ENCODE measurements around the gene PPP1R9B.

DNA sequence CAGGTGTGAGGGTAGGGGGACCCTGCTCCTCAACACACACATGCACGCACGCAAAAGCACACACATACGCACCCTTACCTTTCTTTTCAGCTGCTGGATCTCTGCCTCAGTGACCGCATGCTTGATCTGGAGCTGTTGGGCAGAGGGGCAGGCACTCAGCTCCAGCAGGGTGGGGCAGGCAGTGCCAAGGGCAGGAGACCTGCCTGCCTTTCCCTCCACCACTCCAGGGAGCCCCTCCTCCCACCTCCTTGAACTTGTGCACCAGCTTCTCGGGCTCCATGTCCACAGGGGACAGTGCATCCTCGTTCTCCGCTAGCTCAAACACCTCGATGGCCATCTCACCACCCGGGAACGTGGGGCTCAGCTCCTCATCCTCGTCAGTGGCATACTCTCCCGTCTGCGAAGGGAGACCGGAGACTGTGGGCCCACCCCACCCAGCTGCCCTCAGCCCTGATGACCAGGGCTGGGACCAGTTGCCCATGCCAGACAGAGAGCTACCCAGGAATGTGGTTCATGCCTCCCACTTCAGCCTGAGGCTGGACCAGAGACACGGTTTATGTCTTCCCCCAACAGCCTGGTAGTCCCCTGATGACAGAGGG lies 11.2 kb downstream of the PPP1R9B start:
- TF ChIP-seq ZNF8 (CRISPR knock-in tag; IDR thresholded peaks at IDR 0.05) (no peak), SNAI2 (CRISPR knock-in tag; IDR thresholded peaks at IDR 0.05) (no peak), TCF4 (CRISPR knock-in tag; IDR thresholded peaks at IDR 0.05; ENCODE audit: borderline replicate concordance) (no peak), ESRRG (CRISPR knock-in tag; IDR thresholded peaks at IDR 0.05) (no peak), ZC3H10 (CRISPR knock-in tag; IDR thresholded peaks at IDR 0.05) (no peak), ZFP30 (CRISPR knock-in tag; IDR thresholded peaks at IDR 0.05) (no peak)
- TF ChIP-seq, protein P1, sequence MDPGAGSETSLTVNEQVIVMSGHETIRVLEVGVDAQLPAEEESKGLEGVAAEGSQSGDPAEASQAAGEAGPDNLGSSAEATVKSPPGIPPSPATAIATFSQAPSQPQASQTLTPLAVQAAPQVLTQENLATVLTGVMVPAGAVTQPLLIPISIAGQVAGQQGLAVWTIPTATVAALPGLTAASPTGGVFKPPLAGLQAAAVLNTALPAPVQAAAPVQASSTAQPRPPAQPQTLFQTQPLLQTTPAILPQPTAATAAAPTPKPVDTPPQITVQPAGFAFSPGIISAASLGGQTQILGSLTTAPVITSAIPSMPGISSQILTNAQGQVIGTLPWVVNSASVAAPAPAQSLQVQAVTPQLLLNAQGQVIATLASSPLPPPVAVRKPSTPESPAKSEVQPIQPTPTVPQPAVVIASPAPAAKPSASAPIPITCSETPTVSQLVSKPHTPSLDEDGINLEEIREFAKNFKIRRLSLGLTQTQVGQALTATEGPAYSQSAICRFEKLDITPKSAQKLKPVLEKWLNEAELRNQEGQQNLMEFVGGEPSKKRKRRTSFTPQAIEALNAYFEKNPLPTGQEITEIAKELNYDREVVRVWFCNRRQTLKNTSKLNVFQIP (CRISPR knock-in tag; IDR thresholded peaks at IDR 0.05; ENCODE audit: borderline replicate concordance, low read depth): no peak
- TF ChIP-seq, protein P2, sequence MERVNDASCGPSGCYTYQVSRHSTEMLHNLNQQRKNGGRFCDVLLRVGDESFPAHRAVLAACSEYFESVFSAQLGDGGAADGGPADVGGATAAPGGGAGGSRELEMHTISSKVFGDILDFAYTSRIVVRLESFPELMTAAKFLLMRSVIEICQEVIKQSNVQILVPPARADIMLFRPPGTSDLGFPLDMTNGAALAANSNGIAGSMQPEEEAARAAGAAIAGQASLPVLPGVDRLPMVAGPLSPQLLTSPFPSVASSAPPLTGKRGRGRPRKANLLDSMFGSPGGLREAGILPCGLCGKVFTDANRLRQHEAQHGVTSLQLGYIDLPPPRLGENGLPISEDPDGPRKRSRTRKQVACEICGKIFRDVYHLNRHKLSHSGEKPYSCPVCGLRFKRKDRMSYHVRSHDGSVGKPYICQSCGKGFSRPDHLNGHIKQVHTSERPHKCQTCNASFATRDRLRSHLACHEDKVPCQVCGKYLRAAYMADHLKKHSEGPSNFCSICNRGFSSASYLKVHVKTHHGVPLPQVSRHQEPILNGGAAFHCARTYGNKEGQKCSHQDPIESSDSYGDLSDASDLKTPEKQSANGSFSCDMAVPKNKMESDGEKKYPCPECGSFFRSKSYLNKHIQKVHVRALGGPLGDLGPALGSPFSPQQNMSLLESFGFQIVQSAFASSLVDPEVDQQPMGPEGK (CRISPR knock-in tag; IDR thresholded peaks at IDR 0.05; ENCODE audit: borderline replicate concordance): no peak

Measured in SK-N-SH treated with all-trans-retinoic acid at 6 μM for 48 hours (cell line).